ENCODE measurements around the gene DYNLT1.

- TF ChIP-seq CTCF (IDR thresholded peaks at IDR 0.05), result no peak
- TF ChIP-seq EP300 (IDR thresholded peaks at IDR 0.05), result no peak
Measured at GRCh38 chr6:158627168-158627939, 17.2 kb downstream of the DYNLT1 start.

Measured in ovary (tissue), 3 donors.